Iris pigment epithelial cell (primary cell): ENCODE results near the gene POMT1.
"Not testable (repeated sequence)": the region's sequence is repeated elsewhere in the genome, so short reads cannot be mapped to it uniquely, and the experiment has no call there.

ENCODE experiments used
- DNase-seq: peaks from one replicate; pipeline ENCODE4 v3.0.0-alpha.2; 2011; ENCODE audit warnings: low read depth

The POMT1 gene, protein sequence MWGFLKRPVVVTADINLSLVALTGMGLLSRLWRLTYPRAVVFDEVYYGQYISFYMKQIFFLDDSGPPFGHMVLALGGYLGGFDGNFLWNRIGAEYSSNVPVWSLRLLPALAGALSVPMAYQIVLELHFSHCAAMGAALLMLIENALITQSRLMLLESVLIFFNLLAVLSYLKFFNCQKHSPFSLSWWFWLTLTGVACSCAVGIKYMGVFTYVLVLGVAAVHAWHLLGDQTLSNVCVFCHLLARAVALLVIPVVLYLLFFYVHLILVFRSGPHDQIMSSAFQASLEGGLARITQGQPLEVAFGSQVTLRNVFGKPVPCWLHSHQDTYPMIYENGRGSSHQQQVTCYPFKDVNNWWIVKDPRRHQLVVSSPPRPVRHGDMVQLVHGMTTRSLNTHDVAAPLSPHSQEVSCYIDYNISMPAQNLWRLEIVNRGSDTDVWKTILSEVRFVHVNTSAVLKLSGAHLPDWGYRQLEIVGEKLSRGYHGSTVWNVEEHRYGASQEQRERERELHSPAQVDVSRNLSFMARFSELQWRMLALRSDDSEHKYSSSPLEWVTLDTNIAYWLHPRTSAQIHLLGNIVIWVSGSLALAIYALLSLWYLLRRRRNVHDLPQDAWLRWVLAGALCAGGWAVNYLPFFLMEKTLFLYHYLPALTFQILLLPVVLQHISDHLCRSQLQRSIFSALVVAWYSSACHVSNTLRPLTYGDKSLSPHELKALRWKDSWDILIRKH

DNA sequence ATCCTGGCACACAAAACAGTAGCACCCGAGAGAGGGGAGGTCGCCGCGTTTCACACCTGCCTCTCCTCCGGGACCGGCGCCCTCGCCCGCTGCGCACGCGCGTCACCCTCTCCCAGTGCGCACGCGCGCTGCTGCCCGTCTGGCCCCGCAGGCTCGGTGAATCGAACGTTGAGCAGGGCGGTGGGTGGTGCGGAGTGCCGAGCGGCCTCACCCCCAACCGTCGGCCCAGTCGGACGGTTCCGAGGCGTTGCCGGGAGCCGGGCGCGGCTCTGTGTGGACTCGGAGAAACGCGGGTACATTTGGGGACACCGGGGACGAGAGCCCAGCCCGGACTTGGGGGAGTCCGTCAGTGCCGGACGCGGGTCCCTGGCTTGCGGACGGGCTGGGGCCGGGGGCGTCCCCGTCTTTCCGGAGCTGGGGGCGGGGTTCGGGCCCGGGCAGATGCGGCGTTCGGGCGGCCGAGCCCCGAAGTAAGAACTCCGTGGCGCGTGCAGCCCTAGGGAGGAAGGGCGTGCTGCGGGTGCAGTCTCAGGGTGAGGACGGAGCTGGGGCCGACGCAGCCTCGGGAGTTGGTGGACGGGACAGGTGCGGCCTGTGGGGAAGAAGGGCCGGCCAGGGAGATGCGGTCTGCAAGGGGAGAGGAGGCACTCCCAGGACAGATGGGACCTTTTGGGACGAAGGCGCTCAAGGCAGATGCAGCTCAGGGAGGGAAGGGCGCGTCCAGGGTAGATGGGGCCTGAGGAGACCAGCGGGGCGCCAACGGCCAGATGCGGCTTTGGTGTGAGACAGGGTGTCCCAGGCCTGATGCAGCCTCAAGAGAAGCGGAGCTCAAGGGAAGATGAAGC is at the start of gene POMT1:
Gene POMT1, plus strand, starts transcription at position 138 of the 845 bp plus-strand sequence. CDS start 1,301 bp downstream, outside the sequence.
- DNase-seq, result peak; percentile 75

DNA sequence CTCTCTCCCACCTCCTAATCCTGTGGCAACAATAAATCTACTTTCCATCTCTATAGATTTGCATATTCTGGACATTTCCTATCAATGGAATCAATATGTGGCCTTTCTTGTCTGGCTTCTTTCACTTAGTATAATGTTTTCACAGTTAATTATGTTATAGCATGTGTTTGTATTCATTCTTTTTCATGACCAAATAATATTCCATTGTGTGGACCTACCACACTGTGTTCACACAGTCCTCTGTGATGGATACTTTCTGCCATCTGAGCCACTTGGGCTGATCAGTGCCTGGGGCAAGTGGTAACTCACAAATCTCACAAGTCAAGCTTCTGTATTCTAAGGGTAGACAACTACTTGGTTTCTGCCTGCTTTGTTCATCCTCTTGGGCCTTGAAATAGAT is 48.7 kb upstream of the POMT1 start:
- no peak for DNase-seq

DNA sequence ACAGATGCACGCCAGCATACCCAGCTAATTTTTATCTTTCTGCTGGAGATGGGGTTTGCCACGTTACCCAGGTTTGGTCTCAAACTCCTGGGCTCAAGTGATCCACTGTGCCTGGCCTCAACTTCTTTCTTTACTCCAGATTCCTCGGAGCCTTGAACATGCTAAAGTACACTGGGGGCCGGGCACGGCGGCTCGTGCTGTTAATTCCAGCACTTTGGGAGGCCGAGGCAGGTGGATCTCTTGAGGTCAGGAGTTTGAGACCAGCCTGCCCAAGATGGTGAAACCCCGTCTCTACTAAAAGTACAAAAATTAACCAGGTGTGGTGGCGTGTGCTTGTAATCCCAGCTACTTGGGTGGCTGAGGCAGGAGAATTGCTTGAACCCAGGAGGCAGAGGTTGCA is 47.1 kb upstream of the POMT1 start:
- not testable (repeated sequence) for DNase-seq

DNA sequence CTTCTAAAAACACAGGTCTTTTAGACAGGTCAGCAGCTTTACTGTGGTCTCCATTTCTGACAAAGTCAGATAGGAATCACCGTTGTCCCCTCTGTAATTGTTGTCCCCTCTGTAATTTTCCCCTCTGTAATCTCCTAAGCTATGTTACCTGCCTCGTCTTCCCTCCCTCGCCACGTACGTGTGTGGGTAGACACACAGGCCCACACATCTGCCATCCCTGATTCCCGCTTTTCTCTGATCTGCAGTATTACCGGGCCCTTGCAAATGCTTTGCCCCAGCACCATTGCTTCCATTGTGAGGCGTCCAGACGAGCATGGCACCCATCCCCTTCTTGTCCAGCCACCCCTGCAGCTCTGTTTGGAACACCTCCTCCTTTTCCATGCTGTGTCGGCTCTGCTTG is 45.0 kb upstream of the POMT1 start:
- DNase-seq, result no peak

DNA sequence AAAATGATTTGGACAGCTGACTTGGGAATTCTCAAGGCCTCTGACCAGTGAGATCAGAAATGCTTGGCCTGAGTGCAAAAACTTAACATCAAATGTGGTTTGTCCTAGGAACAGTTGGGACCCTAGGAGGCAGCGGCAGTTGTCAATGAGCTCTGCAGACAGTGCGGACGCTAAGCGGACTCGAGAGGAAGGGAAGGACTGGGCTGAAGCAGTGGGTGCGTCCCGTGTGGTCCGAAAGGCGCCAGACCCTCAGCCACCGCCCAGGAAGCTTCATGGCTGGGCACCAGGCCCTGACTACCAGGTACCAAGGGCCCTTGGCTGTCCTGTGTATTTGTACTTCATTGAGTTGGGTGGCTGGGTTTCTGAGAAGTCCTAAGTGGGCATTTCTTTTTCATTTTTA is 43.7 kb upstream of the POMT1 start:
- DNase-seq, result no peak

DNA sequence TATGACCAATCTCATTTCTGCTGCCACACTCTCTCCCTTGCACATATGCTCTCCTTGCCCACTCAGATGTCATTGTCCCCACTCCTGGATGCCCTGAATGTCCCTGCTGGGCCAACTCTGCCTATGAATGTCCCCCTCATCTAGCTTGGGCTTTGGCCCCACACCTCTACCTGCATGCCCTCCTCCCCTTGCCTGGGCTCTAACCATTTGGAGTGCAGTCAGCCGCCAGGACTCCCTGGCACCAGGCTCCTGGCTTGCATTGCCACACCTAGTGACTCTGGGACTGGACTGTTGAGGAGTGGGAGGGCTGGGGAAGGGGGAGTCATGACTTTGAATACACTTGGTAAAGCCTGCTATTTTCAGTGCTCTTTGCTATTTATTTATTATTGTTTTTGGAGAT is 41.6 kb upstream of the POMT1 start:
- no peak for DNase-seq

DNA sequence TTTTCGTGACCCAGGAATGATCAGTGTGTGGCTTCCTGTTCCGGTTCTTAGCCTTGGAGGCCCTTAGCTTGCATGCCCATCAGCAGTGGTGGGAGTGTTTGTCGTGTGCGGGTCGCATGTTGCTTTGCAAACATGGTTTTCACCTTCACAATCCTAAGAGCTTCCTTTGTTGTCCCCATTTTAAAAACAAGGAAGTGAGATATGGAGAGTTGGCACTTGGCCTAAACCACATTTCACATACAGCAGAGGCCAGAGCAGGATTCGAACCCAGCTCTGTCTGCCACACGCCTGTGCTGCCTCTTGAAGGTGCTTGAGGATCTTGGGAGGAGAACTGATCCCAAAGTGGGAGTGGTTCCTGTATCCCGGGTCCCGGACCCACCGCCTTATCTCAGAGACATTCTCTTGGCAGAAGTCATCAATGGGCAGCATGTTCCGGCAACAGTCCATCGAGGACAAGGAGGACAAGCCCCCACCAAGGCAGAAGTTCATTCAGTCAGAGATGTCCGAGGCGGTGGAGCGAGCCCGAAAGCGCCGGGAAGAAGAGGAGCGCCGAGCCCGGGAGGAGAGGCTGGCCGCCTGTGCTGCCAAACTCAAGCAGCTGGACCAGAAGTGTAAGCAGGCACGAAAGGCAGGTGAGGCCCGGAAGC is 38.2 kb upstream of the POMT1 start:
- DNase-seq, result peak; percentile 6

DNA sequence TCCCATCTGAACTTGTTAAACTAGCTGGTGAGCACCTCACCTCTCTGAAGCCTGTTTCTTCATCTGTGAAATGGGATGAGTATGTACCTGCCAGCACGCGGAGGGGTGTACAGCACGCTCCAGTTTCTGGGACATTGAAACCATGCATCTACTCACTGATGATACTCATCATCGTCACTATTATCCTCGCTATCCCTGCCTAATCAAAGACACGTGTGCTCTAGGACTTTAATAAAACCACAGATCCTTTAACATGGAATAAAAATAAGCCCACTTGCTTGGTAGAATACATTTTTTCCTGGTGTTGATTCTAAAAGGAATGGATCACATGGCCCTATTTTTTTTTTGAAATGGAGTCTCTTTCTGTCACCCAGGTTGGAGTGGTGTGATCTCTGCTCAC is 37.3 kb upstream of the POMT1 start:
- DNase-seq, result no peak

DNA sequence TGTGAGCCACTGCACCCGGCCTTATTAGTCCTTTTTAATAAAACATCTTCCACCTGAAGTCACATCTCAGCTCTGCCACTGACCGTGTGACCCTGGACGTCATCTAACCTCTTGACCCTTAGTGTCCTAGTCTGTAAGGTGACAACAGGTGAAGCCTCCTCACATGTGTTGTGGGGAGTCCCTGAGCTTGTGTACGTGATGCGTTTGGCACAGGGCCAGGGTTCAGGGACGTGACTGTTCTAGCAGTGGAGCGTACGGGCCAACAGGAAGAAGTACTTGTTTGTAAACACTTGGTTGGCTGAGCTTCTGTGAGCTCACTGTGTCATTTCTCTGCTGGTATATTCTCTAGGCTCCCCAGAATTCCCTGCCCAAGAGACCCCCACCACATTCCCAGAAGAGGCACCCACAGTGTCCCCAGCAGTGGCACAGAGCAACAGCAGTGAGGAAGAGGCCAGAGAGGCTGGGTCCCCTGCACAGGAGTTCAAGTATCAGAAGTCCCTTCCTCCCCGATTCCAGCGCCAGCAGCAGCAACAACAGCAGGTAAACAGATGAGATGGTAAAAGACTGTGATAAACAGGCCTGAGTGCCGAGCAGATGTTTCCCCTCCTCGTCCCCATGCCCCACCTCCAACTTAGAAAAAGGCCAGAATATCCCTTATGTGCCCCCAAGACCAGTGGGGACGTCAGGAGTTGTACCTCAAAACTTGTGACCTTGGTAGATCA is 35.3 kb upstream of the POMT1 start:
- peak; percentile 7 for DNase-seq

DNA sequence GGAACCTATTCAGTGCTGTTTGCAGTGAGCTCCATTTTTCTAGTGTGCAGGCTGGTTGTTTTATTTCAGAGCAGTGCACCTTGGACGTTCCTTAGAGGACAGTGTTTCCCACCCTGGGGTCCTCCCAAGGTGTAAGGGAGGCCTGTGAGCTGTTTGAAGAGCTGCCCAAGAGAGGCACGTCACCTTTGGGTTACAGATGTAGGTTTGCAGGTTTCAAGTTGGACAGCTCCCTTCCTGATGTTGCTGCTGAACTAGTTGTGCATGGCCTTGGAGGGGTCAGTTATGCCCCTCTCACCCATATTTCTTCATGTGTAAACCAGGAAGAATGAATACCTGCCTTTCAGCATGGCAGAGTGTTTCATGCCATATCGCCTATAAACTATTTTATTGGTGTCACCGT is 34.7 kb upstream of the POMT1 start:
- DNase-seq, result no peak

DNA sequence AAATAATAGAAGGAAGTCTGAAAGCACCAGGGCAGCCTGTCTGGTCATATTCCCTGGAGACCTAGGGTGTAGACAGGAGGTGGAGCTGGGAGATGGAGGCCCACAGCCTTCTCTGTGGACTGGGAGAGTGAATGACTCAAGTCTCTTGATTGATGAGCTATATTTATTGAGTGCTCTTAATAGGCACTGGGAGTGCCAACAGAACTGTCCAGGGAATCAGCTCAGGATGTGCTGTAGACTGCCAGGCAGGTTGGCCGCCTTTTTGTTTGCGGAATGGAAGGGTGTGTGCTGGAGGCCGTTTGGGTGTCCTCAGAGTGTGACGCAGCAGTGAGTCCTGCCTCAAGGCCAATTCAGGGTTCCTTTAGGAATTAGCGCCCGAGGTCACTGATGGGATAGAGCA is 33.4 kb upstream of the POMT1 start:
- no peak for DNase-seq

DNA sequence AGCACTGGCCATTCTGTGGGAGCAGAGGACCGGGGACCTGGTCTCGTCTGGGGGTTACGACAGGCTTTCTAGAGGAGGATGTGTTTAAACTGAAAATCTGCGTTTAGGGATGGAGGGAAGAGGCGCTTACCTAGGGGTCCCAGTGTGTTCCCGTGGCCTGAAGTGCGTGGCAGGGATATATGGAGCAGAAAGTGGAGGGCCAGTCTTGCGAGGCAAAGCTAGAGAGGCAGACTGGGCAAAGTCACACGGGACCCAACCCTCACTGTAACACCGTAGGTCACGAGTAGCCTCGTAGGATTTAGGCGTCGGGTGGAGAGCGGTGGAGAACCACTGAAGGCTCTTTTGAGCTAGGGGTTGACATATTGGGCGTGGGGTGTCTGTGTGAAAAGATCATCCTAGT is 32.8 kb upstream of the POMT1 start:
- no peak for DNase-seq

DNA sequence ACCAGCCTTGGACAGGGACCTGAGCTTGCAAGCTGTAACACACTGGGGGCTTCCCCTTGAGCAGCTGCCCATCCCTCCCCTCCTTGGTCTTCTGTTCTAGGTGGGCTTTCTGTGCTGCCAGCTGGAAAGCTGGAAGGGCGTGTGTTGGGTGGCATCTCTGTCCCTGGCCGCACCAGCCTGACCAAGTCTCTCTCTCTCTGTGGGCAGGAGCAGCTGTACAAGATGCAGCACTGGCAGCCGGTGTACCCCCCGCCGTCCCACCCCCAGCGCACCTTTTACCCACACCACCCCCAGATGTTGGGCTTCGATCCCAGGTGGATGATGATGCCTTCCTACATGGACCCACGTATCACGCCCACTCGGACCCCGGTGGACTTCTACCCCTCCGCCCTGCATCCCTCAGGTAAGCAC is 32.1 kb upstream of the POMT1 start:
- DNase-seq, result no peak

DNA sequence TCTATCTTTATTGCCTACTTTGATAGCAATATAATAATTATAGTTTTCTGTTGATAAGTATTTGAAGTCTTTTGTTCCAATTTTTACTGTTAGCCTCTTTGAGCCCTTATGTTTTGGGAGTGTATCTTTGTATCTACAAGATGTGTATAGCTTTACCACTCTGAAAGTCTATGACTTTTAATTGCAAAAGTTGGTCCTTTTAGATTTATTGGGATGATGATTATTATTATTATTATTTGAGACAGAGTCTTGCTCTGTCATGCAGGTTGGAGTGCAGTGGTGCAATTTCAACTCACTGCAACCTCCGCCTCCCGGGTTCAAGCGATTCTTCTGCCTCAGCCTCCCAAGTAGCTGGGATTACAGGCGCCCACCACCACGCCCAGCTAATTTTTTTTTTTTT is 30.6 kb upstream of the POMT1 start:
- DNase-seq, result not testable (repeated sequence)

DNA sequence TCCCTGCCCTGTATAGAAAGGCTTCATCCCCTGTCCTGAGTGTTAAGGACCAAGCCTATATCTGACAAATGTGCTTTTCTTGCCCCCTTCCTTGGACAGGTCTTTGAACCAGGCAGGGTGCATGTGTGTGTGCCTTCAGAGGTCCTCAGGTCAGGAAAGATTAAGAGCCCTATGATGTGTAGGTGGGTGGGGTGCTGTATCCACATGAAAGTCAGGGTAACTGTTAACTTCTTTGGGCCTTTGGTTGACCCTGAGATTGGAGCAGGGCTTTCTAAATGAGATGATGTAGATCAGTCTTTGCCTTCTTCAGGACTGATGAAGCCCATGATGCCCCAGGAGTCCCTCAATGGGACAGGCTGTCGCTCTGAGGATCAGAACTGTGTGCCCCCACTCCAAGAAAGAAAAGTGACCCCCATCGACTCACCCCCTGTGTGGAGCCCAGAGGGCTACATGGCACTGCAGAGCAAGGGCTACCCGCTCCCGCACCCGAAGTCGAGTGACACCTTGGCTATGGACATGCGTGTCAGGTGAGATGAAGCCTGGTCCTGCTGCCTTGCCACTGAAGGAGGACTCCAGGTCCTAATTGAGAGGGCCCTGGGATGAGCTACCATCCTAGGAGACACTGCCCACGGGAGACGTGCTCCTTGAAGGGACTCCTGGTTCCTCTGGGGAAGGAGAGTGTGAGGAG is 29.4 kb upstream of the POMT1 start:
- no peak for DNase-seq

DNA sequence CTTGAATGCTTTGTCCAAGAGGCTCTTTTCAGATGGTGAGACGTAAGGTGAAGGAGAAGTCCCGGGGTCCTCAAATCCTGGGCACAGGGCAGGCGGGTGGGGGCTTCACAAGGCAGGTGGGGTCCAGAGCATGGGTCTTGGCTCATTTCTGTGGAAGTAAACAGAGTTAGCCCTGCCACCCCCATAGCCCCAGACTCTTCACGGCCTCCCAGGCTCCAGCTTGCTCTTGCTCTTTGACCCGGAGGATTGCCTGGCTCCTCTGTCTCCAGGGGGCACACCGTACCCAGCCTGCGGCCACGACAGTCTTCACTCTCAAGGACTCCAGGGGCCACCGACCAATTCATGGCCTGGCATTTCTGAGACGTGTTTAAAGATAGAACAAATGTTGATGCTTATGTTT is 28.8 kb upstream of the POMT1 start:
- no peak for DNase-seq

DNA sequence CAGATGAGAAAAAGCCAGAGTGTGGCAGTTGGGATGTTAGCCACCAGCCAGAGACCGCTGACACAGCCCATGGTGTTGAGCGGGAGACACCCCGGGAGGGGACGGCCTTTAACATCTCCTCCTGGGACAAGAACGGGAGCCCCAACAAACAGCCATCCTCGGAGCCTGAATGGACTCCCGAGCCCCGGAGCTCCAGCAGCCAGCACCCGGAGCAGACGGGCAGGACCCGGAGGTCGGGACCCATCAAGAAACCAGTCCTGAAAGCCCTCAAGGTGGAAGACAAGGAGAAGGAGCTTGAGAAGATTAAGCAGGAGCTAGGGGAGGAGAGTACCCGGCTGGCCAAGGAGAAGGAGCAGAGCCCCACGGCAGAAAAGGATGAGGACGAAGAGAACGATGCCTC is 28.0 kb upstream of the POMT1 start:
- no peak for DNase-seq

DNA sequence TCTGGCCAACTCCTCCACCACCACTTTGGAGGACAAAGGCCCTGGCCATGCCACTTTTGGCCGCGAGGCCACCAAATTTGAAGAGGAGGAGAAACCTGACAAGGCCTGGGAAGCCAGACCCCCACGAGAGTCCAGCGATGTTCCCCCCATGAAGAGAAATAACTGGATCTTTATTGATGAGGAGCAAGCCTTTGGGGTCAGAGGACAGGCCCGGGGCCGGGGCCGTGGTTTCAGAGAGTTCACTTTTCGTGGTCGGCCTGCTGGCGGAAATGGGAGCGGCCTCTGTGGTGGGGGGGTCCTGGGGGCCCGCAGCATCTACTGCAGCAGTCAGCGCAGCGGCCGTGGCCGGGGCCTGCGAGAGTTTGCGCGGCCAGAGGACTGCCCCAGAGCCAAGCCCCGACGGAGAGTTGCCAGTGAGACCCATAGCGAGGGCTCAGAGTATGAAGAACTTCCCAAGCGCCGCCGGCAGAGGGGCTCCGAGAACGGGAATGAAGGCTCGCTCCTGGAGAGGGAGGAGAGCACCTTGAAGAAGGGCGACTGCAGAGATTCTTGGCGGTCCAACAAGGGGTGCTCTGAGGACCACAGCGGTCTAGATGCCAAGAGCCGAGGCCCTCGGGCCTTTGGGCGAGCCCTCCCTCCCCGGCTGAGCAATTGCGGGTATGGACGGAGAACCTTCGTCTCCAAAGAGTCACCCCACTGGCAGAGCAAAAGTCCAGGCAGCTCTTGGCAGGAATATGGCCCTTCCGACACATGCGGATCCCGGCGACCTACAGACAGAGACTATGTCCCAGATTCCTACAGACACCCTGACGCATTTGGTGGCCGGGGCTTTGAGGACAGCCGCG is 27.4 kb upstream of the POMT1 start:
- DNase-seq, result no peak

DNA sequence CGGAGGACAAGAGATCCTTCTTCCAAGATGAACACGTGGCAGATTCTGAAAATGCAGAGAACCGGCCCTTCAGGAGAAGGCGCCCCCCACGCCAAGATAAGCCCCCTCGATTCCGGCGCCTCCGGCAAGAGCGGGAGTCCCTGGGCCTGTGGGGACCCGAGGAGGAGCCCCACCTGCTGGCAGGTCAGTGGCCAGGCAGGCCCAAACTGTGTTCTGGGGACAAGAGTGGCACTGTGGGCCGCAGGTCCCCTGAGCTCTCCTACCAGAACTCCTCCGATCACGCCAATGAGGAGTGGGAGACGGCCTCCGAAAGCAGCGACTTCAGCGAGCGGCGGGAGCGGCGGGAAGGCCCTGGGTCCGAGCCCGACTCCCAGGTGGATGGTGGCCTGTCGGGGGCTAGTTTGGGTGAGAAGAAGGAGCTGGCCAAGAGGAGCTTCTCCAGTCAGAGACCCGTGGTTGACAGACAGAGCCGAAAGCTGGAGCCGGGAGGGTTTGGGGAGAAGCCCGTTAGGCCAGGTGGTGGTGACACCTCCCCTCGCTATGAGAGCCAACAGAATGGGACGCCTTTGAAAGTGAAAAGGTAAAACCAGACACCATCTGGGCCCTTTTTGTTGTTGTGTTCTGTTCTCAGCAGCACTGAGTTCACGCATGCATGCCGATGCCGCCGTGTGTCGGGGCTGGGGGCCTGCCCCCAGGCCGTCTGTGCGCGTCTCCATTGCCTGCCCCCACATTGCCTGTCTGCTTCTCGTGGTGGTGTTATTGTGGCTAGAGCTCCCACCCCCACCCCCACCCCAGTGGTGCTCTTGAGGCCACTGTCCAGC is 26.6 kb upstream of the POMT1 start:
- DNase-seq, result no peak
